ENCODE data around the gene RXRA.
"Not testable (repeated sequence)": the region's sequence is repeated elsewhere in the genome, so short reads cannot be mapped to it uniquely, and the experiment has no call there.

The RXRA gene

GRCh38 chr9:134294153-134295071 is 31.8 kb upstream of the RXRA start:
- no peak for DNase-seq

DNA sequence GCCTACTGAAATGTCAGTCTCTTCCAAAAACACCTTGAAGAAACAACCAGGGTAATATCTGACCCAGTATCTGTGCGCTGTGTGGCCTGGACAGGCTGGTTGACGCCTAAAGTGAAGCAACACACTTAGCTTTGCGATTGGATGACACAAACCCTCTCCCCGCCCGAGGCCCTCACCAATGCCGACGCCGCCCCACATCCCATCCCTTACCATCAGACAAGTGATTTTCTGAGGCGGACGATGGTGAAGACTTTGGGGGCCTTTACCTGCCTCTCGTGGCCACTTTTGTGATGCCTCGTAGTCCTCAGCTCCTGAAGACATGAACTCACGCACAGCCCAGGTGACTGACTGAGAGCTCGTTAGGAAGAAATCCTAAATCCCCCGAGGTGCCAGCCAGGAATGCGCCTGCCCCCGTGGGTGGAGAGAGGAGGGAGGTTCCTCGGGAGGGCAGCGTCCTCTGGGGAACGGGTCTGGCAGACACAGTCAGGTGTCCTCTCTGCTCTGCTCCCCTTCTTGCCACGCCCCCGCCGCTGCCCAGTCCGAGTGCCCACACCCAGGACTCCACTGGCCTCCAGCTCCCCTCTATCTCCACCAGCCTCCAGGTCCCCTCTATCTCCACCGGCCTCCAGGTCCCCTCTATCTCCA is 31.0 kb upstream of the RXRA start:
- no peak for DNase-seq

- no peak for DNase-seq
Measured at GRCh38 chr9:134295746-134296250, 30.5 kb upstream of the RXRA start.

GRCh38 chr9:134296301-134297082 is 29.8 kb upstream of the RXRA start:
- DNase-seq: no peak

GRCh38 chr9:134297083-134297410 is 29.2 kb upstream of the RXRA start:
- no peak for DNase-seq

DNA sequence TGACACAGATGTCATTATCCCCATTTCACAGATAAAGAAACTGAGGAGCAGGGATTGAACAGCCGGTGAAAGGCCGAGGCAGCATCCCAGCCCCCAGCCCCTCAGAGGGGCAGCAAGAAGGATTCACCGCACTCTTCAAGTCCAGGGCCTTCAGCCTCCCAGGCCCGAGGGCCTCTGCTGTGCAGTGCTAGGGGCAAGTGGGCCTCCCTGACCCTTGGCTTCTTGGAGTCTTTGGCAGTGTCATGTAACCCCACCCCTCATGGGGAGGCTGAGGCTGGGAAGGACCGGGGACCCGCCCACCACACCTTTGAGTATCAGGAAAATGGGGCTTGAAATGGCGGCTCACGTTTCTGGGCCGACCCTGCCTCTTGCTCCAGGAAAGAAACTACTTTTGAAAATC is 28.7 kb upstream of the RXRA start:
- DNase-seq: no peak

- DNase-seq: no peak
Measured at GRCh38 chr9:134298000-134298399, 28.3 kb upstream of the RXRA start.

DNA sequence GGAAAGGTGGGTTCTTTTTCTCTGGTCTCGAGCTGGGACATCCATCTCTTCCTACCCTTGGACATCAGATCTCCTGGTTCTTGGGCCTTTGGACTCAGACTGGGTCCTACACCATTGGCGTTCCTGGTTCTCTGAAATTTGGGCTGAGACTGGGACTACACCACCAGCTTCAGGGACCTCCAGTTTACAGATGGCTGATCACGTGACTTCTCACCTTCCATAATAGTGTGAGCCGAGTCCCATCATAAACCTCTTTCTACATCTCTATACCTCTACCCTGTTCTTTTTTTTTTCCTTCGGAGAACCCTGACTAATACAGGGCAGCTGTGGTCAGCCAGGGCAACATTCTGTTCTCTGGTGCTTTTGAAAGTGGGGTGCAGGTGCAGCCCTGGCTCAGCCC is 27.2 kb upstream of the RXRA start:
- DNase-seq: no peak

GRCh38 chr9:134299883-134300282 is 26.4 kb upstream of the RXRA start:
- DNase-seq: no peak

DNA sequence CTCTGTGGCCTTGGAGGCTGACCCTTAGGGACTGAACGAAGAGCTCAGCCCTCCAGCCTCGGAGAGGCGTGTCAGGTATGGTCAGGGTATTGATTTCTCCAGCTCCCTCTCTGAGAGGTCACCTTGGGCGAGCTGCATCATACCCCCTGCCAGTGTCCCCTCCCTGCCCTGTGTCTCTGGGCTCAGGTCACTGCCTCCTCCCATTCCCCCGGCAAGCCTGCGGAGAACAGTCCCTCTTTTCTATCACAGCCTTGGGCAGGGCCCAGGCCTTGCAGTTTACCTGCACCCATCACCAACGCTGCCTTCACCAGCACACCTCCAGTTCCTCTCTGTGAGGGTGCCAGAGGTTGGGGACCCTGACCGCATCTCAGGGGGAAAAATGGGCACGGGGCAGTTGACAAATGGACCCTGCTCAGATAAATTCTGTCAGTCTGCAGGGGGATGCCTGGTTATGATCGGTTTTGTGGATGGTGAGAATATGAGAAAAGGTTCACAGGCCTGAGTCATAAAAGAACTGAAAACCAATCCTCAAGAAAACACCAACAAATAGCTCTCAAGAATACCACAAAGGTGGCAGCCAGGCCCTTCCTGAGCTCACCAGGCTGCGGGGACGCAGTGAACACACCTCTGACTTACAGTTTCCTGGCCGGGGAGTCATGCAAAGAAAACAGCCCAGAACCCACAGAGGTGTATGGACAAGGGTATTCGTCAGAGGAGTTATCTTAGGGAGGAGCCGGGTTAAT is 24.7 kb upstream of the RXRA start:
- DNase-seq: no peak

GRCh38 chr9:134302130-134302817 is 24.0 kb upstream of the RXRA start:
- no peak for DNase-seq

DNA sequence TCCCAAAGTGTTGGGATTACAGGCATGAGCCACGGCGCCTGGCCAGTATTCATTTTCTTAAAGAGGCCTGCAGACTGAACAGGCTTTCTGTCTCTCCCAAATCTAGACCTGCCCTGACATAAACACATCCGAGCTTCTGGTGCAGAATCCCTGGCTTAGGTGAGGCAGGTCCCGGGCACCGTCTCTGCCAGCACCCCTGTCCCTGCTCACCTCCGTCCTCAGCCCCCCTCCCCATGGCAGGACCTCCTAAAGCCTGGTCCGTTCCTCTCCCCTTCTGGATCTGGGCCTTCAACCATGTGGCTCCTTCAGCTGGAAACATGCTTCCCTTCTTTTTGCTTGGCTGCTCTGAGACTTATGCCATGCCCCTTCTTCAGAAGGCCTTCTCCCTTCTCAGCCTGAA is 22.7 kb upstream of the RXRA start:
- no peak for DNase-seq

DNA sequence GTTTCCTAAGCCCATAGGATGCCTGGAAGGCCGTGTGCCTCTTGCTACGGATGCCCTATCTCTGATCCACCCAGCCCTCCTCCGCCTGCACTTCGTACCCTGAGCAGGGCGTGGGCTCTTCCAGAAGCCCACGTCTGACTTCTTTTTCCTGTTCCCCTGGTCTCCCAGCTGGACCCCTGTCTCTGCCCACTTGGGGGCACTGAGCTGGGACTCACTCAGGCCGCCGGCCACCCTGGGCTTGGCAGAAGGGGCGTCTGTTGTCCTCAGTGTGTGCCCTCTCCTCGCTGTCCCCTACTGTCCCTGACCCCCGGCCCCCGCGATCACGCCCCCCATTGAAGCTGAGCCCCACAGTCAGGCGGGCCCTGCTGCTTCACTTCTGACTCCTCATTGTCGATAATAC is 22.0 kb upstream of the RXRA start:
- DNase-seq: no peak

DNA sequence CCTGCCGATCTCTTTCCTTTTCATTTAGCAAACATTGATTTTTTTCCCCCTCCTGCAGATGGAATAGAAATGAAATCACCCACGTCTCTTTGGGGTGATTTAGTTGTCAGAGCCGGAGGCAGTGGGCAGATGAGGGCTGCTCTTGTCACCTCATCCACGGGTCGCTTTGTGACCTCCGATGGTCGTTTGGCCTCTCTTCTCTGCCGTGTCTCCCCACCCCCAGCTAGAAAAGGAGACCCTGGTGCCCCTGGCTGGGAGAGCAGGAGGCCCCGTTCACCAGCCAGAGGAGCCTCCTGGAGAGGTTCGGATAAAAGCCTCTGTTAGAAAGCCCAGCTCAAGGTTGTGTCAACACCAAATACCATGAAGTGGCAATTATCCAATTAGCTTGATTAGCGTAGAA is 21.6 kb upstream of the RXRA start:
- DNase-seq: no peak

DNA sequence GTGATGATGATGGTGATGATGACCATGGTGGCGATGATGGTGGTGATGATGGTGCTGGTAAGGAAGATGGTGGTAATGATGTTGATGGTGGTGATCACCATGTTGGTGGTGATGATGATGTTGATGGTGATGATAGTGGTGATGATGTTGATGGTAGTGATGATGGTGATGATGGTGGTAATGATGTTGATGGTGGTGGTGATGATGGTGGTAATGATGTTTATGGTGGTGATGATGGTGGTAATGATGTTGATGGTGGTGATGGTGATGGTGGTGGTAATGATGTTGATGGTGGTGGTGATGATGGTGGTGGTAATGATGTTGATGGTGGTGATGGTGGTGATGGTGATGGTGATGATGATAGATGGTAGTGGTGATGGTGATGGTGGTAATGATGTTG is 20.7 kb upstream of the RXRA start:
- DNase-seq: no peak

DNA sequence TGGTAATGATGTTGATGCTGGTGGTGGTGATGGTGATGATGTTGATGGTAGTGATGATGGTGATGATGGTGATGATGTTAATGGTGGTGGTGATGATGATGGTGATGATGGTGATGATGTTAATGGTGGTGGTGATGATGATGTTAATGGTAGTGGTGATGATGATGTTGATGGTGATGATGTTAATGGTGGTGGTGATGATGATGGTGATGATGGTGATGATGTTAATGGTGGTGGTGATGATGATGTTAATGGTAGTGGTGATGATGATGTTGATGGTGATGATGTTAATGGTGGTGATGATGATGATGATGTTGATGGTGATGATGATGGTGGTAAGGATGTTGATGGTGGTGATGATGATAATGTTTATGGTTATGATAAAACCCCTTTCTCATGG is 20.2 kb upstream of the RXRA start:
- not testable (repeated sequence) for DNase-seq

GRCh38 chr9:134306636-134307600 is 19.3 kb upstream of the RXRA start:
- DNase-seq: no peak

DNA sequence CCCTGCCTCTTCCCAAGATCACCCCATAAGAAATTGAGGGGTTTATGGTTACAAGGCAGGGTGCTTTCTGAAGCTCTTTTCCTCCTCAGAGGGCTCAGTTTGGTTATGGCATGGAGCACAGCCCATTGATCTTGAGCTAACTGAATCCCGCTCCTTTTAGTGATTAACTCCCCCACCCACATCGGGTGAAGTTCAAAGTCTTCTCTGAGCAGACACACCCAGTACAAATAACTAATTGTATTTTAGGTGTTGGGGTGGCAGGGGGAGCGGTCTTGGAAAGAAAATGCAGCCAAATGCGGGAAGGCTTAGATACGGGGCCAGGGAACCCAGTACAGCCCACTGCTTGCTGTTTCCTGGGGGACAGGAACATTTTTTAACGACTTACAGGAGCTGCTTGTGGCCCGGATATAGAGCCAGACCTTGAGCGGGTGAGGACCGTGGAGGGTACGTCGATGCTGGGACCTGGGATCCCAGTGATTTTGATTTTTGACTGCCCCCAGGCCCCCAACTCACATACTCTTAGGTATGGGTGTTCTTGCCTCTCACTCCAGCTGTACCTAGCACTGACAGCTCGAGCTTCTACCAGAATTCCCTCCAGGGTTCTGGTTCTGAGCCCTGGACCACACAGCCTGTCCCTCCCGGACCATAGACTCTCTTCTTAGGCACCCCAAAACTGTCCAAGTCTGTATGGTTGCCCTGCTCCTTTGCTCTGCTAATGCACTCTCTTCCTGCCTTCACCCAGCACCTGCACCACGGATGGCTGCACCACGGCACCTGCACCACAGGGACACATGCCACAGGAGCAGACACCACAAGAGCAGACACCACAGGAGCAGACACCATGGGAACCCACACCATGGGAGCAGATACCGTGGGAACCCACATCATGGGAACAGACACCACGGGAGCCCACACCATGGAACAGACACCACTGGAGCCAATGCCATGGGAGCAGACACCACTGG is 18.3 kb upstream of the RXRA start:
- DNase-seq: no peak

- not testable (repeated sequence) for DNase-seq
Measured at GRCh38 chr9:134308639-134309220, 17.5 kb upstream of the RXRA start.

All from NCI-H146 (cell line).